Endothelial cell of umbilical vein (primary cell): ENCODE data around the gene ADAM10. TPM values are rescaled to one million over a fixed set of nuclear protein-coding genes. Genes with fewer than 3 reads are reported as not detected.

ENCODE experiments used
- BruUV-seq: library from RNA; stranded (reverse); fragments of 400-500 nt; replicated peaks from 2 replicates; lab custom pipeline; 2021; lab: Mats Ljungman, UMichigan
- CTCF ChIA-PET: fragments of 300-600, 350-600 bp; sonication (Branson Sonifier 250); formaldehyde crosslinking; loops from one replicate; lab custom pipeline; 2021; ENCODE audit warnings: antibody characterized with exemption, inconsistent platforms; lab: Charles Lee
- POLR2A ChIA-PET: fragments of 300-600, 350-600 bp; sonication (Branson Sonifier 250); formaldehyde crosslinking; loops from one replicate; lab custom pipeline; 2021; ENCODE audit warnings: antibody characterized with exemption, inconsistent platforms; lab: Charles Lee
- DNase-seq: peaks from one replicate; pipeline ENCODE4 v3.0.0-alpha.2; 2011; ENCODE audit warnings: low read depth, low spot score
- FAIRE-seq: peaks from 2 replicates; lab custom pipeline; 2011; peaks lifted over from hg19 to GRCh38; lab: Jason Lieb, UNC
- H2AFZ ChIP-seq: 2 replicates; pipeline ENCODE4 v1.6.0; 2012; ENCODE audit warnings: low read depth, low read length, control low read depth, inconsistent platforms
- H3K27ac ChIP-seq: 2 replicates; pipeline ENCODE4 v1.5.1; 2011; ENCODE audit warnings: low read depth, mild to moderate bottlenecking, control low read depth, low read length, moderate library complexity; ENCODE audit not compliant: insufficient read depth
- H3K27me3 ChIP-seq, 2 experiments: 2 replicates each; pipeline versions ENCODE4 v1.6.0 to v1.6.1; 2011; ENCODE audit warnings: low read length in 2 of 2, mixed read lengths in 1 of 2; ENCODE audit not compliant: control insufficient read depth in 2 of 2, insufficient read depth in 2 of 2
- H3K36me3 ChIP-seq, 2 experiments: 2 replicates in 1 of 2; 3 replicates in 1 of 2; pipeline ENCODE4 v1.5.1; 2011; ENCODE audit warnings: low read length in 2 of 2, mild to moderate bottlenecking in 1 of 2, moderate library complexity in 1 of 2; ENCODE audit not compliant: control insufficient read depth in 2 of 2, insufficient read depth in 2 of 2; ENCODE audit errors: extremely low read depth in 1 of 2
- H3K4me1 ChIP-seq: 3 replicates; pipeline ENCODE4 v1.5.1; 2011; ENCODE audit warnings: mild to moderate bottlenecking, low read length; ENCODE audit not compliant: control insufficient read depth, insufficient read depth; ENCODE audit errors: extremely low read depth
- H3K4me2 ChIP-seq: 2 replicates; pipeline ENCODE4 v1.6.1; 2011; ENCODE audit warnings: low read length, control low read depth, mixed read lengths; ENCODE audit not compliant: insufficient read depth
- H3K4me3 ChIP-seq, 3 experiments: fragments of 200-600 bp in 1 of 3; sonication (generic), shearing (Covaris generic) in 1 of 3; replicated peaks in 1 of 3; 2 replicates each; pipeline ENCODE4 v1.5.1; 2011 to 2016; ENCODE audit warnings: control low read depth in 3 of 3, low read length in 3 of 3, mild to moderate bottlenecking in 2 of 3, inconsistent platforms in 1 of 3, low read depth in 1 of 3, moderate library complexity in 1 of 3; ENCODE audit not compliant: insufficient read depth in 1 of 3
- H3K79me2 ChIP-seq: 2 replicates; pipeline ENCODE4 v1.6.0; 2012; ENCODE audit warnings: low read length, inconsistent platforms; ENCODE audit not compliant: control insufficient read depth, insufficient read depth
- H3K9ac ChIP-seq: replicated peaks from 2 replicates; pipeline ENCODE3; 2011; ENCODE audit warnings: low read length, control low read depth; ENCODE audit not compliant: insufficient read depth; ENCODE audit errors: extremely low read depth
- H3K9me1 ChIP-seq: replicated peaks from 3 replicates; pipeline ENCODE4 v1.6.0; 2011; ENCODE audit warnings: mild to moderate bottlenecking, low read length; ENCODE audit not compliant: control insufficient read depth, insufficient read depth; ENCODE audit errors: extremely low read depth
- H3K9me3 ChIP-seq: replicated peaks from 2 replicates; pipeline ENCODE4 v1.5.1; 2012; ENCODE audit warnings: low read length, inconsistent platforms; ENCODE audit not compliant: control insufficient read depth, insufficient read depth
- H4K20me1 ChIP-seq: replicated peaks from 2 replicates; pipeline ENCODE3; 2011; ENCODE audit warnings: mild to moderate bottlenecking, low read length; ENCODE audit not compliant: control insufficient read depth, insufficient read depth; ENCODE audit errors: extremely low read depth
- EZH2 ChIP-seq: IDR thresholded peaks from 2 replicates; pipeline ENCODE4 v1.6.1; 2012; ENCODE audit warnings: borderline replicate concordance, low read depth, mild to moderate bottlenecking, moderate library complexity, low read length, inconsistent platforms; ENCODE audit not compliant: severe bottlenecking
- GATA2 ChIP-seq: IDR thresholded peaks from 2 replicates; pipeline ENCODE4 v1.7.0; 2011; ENCODE audit warnings: low read depth, mild to moderate bottlenecking, moderate library complexity, mixed read lengths, low read length; ENCODE audit not compliant: insufficient read length, insufficient read depth
- JUN ChIP-seq: IDR thresholded peaks from 2 replicates; pipeline ENCODE4 v1.6.1; 2011; ENCODE audit warnings: borderline replicate concordance, low read depth; ENCODE audit not compliant: insufficient read length, insufficient read depth
- MYC ChIP-seq: IDR thresholded peaks from one replicate; pipeline ENCODE4 v1.6.1; 2011; ENCODE audit warnings: mild to moderate bottlenecking, low read depth, low read length
- POLR2A ChIP-seq: IDR thresholded peaks from 2 replicates; pipeline ENCODE4 v1.6.1; 2012; ENCODE audit warnings: low read depth, mild to moderate bottlenecking, control low read depth, low read length
- POLR2AphosphoS5 ChIP-seq: IDR thresholded peaks from 2 replicates; pipeline ENCODE4 v1.6.1; 2012; ENCODE audit warnings: low read depth, mild to moderate bottlenecking, control low read depth, low read length, moderate library complexity; ENCODE audit not compliant: insufficient read depth
- dilution Hi-C: fragments of 300-500 bp; cut with MboI; formaldehyde crosslinking; loops from one replicate; pipeline ENCODE4 v1.15.0; 2019; ENCODE audit warnings: low sequenced_read_pairs; ENCODE audit not compliant: extremely low pct_ligation_motif_present
- intact Hi-C: fragments of 100-400 bp; cut with micrococcal nuclease; formaldehyde crosslinking; loops from one replicate; pipeline ENCODE4 v1.10.0; 2022
- polyA plus RNA-seq, 4 experiments: library from polyadenylated mRNA; depleted of rRNA in 3 of 4; stranded (reverse) in 3 of 4; unstranded in 1 of 4; fragments of >200 nt; gene quantifications; 2 replicates each; pipeline versions ENCODE4 v1.2.1 to v1.2.3, GENCODE V29; 2011 to 2012; ENCODE audit warnings: missing spikeins in 1 of 4
- total RNA-seq: library from RNA; stranded (reverse); gene quantifications from 2 replicates; pipeline ENCODE4 v1.2.3, GENCODE V29; 2021
- TF ChIP-seq, protein P1 (sequence below), 2 donors: IDR thresholded peaks; 1 replicate in 1 of 2; 2 replicates in 1 of 2; pipeline ENCODE4 v1.5.1; 2011; ENCODE audit warnings: low read length in 2 of 2, mild to moderate bottlenecking in 2 of 2, moderate library complexity in 2 of 2, control low read depth in 1 of 2, inconsistent platforms in 1 of 2, low read depth in 1 of 2; ENCODE audit not compliant: insufficient read depth in 1 of 2; ENCODE audit errors: extremely low read depth in 1 of 2

The ADAM10 gene
- total and polyA plus RNA-seq, 2 donors (not counting 3 experiments of a cell fraction or from before 2014, with no cell fraction given), result 91.3 to 203 TPM

DNA sequence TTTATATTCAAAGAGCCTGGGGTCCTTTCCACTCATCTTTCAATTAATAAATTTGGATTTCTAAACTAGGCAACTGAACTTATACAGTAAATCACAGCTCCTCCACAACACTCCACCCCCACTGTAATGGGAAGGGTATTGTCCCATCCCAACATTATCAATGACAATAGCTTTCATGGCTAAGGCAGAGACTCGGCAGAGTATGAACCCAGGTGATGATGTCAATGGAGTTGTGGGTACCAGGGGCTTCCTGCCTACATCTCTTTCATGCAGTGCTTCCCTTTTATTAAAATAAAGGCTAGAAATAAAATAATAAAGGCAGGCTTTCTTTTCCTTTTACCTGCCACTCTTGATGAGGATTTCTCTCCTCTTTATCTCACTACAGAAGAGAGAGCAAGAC, 109.5 kb downstream of the ADAM10 start:
- no peak for TF ChIP-seq MYC
- TF ChIP-seq, protein P1, sequence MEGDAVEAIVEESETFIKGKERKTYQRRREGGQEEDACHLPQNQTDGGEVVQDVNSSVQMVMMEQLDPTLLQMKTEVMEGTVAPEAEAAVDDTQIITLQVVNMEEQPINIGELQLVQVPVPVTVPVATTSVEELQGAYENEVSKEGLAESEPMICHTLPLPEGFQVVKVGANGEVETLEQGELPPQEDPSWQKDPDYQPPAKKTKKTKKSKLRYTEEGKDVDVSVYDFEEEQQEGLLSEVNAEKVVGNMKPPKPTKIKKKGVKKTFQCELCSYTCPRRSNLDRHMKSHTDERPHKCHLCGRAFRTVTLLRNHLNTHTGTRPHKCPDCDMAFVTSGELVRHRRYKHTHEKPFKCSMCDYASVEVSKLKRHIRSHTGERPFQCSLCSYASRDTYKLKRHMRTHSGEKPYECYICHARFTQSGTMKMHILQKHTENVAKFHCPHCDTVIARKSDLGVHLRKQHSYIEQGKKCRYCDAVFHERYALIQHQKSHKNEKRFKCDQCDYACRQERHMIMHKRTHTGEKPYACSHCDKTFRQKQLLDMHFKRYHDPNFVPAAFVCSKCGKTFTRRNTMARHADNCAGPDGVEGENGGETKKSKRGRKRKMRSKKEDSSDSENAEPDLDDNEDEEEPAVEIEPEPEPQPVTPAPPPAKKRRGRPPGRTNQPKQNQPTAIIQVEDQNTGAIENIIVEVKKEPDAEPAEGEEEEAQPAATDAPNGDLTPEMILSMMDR (IDR thresholded peaks at IDR 0.05; ENCODE audit: extremely low read depth in 1 of 2, insufficient read depth in 1 of 2, low read depth in 1 of 2, low read length in 2 of 2), result no peak
- no peak for TF ChIP-seq POLR2AphosphoS5
- TF ChIP-seq JUN, result no peak
- no peak for TF ChIP-seq GATA2
- no peak for TF ChIP-seq POLR2A
- no peak for TF ChIP-seq EZH2
- no peak overlapping the region for H3K4me2 ChIP-seq
- no peak for DNase-seq
- dilution Hi-C loops, result no loop called here
- no peaks in the 10 kb centered on the region for H3K9me3 ChIP-seq
- H4K20me1 ChIP-seq, result no peaks in the 10 kb centered on the region
- H3K4me3 ChIP-seq, result no peak overlapping the region
- H3K9ac ChIP-seq, result no peak overlapping the region
- BruUV-seq, result no TSS peak
- H3K27me3 ChIP-seq, result no peaks in the 10 kb centered on the region
- intact Hi-C loops, result no loop called here
- H3K9me1 ChIP-seq, result peaks cover 4% of the 10 kb centered on the region
- no peaks in the 10 kb centered on the region for H3K79me2 ChIP-seq
- no peak overlapping the region for H2AFZ ChIP-seq
- ChIA-PET POLR2A (interaction anchor here (0.5 kb wide), 1 partner anchor 235 kb away, joined by 3 read pairs; no protein-coding TSS in a partner anchor), CTCF (interaction anchor here (0.9 kb wide), 1 partner anchor 12 kb away, joined by 3 read pairs; no protein-coding TSS in a partner anchor)
- no peak overlapping the region for H3K27ac ChIP-seq
- no peak for FAIRE-seq
- H3K36me3 ChIP-seq, result peaks cover 1 to 2% of the 10 kb centered on the region in 2 experiments
- no peaks in the 10 kb centered on the region for H3K4me1 ChIP-seq
